Smooth muscle cell of the brain vasculature (primary cell): ENCODE results near the gene MXD4.

Experiments used
- DNase-seq: peaks from one replicate; pipeline ENCODE4 v3.0.0-alpha.2; 2012; ENCODE audit warnings: low read depth, low spot score

The MXD4 gene

DNA sequence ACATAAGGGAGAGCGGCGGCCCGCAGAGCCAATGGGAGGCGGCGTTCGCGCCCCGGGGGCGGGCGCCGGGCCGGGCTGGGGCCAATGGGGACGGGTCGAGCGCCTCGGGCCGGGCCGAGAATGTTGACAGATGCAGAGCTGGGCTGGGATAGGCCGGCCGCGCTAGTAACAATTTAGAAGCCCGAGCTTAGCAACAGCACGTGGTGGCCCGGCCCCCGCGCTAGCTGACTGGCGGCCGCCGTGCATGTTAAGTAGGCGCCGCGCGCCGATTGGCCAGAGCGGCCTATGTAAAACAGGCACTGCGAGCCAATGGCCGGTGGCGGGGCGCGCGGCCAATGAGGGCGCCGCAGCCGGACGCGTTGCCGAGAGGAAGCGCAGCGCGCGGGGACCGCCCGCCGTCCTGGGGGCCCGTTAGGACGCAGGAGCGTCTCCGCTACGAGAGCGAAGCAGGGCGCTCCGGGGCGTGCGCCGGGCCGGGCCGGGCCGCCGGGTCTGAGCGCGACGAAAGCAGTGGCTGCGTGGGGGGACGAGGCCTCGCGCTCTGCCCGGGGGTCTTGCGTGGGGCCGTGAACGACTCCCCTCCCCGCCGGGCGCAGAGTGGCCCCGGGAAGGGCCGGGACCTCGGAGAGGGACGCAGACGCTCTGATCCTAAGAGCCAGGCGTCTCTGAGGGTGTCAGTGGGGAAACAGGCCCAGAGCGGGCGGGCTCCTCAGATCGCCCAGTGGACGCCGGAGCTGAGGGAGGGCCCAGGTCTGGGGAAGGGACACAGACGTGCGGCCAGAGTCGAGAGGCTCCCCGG, 435 bp upstream of the MXD4 start:
- peak; percentile 100 for DNase-seq

DNA sequence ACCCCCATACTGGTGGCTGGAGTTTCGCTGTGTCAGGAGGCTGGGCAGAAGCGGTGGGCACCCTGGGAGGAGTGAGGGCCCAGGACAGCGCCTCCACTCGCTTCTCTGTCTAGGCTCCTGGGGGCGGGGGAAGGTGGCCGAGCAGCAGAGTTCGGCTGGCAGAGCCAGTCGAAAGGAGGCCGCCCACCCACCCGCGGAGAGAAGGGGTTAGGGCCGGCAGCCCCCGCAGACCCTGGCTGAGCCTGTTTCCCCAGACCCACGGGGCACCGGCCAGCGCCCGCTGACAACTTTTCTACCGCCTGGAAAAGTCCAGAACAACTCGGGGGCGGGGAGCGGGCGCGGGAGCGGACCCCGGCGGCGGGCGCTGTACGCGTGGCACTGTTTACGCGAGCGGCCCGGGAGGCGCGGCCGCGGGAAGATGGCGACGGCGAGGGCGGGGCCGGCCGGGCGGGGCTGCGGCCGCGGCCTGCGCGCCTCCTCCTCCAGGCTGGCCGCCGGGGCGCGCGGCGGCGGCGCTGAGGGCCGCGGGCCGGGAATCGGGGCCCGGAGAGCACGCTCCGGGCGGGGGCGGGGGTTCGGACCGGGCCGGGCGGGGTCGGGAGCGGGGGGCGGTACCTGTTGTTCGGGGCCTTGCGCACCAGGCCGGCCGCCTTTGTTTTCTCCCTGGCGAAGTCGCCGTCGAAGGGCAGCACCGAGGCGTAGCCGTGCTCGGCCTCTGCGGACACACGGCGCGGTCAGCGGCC, 628 bp downstream of the MXD4 start:
- DNase-seq: no peak

DNA sequence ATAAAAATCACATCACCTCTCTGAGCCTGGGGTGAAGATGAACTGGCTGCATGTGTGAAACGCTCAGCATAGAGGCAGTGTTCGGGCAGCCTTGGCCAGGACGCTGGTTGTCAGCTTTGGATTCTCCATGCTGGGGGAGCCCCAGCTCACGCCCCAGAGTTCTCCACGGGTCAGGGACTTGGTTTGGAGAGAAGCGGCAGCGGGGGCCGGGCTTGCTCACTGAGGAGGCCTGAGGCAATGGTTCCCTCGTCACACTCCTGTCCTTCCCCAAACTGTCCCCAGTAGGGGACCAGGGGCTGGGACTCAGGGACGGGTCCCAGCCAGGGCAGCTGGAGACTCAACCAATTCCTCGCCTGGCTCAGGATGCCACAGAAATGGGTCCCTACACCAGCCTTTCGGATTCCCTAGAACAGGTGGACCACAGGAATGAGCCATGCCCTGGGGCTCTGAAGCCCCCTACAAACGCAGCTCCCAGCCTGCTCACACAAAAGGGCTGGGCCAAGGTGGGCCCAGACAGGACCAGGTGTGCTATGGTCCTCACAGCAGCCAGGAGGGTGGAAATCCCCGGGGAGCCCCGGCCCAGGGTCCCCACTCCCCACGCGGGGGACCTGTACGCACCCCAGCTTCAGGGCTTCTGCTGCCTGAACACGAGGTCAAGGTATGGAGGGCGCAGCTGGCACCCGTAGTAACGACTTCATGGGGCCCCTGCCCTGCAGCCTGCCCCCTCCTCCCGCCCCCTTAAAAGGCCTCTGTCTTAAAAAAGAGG, 1.4 kb downstream of the MXD4 start:
- no peak for DNase-seq

DNA sequence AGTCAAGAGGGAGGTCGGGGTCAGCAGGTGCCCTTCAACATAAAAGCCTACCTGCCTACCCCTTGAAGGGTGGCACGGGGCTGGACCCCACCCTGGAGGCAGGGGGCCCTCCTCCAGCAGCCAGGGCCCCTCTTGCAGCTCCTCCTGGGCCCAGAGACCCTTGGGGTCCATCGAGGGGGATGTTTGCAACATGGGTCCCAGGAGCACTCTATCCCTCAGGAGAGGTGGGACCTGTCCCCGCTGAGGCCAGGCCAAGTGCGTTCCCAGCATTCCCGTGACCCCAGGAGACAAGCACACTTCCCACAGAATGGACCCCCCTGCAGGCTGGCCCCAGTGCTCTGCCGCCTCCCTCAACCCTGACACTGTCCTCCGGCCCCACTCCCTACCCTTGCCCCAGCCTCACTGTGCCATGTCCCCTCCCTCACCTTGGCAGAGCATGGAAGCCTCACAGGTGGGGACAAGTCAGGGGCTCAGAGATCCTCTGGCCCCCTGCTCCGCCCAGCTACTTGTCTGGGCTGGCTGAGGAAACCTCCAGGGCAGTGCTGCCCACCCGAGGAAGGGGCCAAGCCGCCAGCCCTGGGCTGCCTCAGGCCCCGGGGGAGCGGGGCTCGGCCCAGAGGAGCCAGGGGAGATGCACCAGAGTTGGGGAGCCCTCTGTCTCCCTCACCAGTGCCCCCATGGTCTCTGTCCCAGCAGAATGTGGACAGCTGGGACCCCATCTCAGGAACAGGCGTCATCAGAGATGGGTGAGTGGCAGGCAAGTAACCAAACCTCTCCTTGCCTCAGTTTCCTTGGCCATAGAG, 2.2 kb downstream of the MXD4 start:
- no peak for DNase-seq

DNA sequence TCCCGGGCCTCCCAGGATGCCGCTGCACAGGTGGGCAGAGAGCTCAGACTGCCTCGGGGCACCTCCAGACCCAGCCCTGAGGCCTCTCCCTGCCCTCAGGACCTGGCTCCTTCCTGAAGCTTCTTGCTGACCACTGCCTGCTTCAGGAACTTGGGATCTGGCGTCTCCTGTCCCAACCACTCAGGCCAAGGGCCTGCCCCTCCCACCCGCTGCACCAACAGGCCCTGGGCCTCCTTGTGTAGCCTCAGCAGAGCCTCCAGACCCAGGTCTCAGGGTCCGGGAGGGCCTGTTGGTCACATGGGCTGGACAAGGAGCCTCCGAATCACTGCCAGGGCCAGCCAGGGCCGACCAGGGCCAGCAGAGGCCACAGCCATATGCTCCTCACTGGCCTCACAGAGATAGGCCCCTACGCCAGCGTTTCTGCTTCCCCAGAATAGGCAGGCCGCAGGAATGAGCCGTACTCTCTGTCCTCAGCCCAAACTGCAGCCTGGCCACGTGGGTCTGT, 2.8 kb downstream of the MXD4 start:
- no peak for DNase-seq

DNA sequence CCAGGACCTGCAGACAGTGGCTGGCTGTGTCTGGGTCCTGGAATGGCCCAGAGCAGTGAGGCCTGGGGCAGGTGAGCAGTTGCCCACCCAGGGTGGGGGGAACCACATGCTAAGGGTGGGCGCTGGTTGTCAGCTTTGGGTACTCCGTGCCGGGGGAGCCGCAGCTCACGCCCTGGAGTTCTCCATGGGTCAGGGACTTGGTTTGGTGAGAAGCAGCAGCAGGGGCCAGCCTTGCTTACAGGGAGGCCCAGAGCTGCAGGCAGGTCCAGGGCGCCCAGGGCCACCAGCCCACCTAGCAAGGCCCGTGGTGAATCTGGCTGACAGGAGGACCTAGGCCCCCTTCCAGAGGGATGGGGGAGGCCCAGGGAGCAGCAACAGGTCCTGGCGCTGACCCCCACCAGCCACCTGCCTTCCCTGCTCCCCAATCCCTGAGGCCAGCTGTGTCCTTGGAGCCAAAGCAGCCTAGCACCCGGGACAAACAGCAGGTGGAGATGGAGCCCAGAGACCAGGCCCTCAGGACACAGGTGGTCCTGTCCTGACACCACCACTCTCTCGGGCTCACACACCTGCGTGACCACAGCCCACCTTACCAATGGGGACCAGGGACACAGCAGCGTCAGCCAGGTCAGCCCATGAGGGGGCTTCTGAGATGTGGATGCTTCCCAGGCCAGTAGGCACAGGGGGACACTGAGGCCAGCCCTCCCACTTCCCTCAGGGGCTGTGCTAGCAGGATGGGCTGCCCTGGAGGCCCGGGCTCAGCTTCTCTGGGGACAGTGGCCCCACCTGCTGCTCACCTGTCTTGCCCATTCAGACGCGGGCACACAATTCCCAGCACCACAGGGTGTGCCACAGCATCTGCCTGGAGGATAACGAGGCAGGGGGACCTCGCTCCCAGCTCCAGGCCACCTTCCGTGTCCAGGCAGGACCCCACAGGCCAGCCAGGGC, 3.5 kb downstream of the MXD4 start:
- DNase-seq: no peak

DNA sequence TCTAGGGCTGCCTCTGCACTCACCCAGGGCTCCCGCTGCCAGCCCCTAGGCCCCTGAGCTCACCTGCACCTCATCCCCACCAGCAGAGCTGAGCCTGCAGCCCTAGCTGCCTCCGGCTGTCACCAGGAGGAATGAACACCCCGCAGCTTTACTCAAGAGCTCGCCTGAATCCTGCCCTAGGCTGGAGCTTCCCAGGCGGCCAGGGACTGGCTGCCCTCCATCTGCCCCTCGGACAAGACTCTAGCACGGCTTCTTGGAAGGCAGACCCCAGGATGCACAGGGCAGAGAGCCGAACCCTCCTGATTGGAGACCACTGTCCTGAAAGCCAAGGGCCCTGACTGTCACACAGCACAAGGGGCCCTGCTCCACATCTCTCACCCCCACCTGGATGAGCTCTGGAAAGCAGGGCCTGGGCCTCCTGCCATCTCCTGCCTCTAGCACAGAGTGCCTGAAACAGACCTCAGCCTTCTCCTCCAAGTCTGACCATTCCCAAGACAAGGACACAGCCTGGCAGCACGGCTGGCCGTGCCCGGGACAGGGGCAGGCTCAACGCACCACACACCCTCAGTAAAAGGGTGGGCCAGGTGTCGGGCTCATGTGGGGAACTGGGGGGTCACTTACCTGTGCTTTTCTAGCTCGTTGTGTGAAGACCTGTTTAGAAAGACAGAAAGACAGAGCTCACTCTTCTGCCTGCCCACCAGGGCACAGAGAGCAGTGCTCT, 4.4 kb downstream of the MXD4 start:
- DNase-seq: no peak

DNA sequence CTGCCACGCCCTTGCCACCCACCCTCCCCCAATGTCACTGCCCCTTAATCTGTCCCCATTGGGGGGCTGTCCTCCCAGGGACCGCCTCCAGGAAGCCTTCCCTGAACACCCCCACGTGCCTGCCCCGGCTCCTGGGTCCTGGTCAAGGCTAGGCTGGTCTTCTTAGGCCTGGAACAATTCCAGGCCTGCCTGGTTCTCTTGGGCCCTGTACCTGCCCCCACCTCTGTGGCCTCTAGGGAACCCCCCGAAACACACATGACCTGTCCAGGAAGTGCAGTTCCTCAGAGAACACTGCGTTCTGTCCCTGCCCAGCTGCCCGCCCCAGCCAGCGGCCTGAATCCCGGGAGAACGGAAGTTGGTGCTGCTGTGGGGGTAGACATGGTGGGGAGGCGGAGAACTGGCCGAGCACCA, 5.1 kb downstream of the MXD4 start:
- no peak for DNase-seq

DNA sequence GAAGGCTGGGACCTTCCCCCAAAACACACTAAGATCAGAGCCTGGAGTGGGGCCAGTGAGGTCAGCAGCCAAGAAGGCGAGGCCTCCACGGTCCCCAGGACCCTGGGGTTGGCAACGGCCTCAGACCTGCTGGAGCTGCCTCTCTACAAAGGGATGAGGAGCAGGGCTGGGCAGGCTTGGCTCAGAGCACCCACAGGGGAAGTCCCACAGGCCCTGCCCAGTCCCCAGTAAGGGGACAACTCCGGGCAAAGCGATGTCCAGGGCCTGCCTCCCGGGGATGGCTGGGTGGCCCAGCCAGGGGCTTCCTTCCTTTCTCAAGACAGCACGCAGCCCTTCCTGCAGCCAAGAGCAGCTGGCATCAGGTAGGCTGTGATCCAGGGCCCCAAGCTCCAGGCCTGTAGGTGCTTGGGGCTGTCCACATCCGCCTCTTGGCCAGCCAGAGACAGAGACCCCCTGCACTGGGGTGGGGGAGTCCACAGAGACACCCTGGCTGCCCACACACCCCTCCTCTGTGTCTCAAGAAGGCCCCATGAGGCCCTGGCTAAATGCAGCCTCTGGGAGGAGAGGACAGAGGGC, 5.7 kb downstream of the MXD4 start:
- DNase-seq: no peak

DNA sequence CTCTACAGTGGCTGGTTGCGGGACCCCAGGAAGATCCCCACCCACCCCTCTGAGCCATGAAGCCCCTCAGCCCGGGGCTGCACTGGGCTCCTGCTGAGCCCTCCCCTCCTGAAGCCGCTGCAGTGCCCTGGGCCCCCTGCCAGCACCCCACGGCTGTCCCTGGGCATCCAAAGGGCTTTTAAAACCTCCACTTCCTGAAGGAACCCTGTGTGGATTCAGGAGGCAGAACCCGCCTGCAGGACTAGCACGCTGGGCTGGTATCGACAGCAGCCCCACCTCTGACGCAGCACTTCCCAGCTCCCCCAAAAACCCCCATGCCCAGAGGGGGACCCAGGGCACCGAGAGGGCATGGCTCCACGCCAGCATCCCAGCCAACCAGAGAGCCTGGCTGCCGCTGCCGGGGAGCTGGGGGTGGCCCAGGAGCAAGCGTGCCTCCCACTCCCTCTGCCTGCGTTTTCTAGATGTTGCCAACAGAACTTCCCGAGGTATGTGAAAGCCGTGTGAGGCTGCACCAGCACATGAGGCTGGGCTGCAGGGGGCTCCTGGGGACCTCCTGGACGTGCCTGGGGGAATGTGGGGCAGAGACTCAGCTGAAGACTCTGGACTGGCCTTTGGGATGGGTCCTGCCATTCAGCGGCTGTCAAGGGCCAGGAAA, 6.3 kb downstream of the MXD4 start:
- DNase-seq: no peak

DNA sequence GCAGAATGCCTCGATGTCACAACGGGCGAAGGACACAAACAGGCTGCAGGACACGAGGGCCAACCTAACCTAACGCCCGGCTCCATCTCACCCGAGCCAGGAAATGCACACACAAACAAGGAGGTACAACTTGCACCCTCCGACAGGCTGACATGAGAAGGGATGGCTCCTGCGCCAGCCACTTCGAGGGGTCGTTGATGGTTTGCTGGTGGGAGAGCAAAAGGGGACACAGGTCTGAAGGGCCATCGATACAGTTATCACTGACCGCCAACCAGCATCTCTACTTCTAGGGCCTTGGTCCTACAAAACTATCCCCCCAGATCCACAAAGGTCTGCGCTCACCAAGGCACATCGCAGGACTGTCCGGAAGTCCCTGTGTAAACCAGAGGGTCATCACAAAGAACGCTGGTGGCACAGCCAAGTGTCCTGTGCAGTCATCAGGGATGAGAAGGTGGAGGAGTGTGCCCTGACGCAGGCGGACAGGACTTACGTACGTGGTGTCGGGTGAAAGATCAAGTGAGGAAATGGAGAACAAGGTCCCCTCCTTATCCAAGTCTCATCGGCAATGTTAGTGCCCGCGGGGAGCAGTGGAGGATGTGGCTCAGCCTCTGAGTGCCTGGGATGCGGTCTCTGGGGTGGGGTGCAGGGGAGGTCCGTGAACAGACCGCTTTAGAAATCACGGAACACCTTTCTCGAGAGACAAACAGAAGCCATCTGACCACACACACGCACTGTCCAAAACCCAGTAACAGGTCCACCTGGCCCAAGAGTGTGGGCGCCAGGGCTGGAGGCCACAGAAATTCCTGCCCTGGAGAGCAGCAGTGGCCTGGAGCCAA, 7.0 kb downstream of the MXD4 start:
- DNase-seq: no peak

DNA sequence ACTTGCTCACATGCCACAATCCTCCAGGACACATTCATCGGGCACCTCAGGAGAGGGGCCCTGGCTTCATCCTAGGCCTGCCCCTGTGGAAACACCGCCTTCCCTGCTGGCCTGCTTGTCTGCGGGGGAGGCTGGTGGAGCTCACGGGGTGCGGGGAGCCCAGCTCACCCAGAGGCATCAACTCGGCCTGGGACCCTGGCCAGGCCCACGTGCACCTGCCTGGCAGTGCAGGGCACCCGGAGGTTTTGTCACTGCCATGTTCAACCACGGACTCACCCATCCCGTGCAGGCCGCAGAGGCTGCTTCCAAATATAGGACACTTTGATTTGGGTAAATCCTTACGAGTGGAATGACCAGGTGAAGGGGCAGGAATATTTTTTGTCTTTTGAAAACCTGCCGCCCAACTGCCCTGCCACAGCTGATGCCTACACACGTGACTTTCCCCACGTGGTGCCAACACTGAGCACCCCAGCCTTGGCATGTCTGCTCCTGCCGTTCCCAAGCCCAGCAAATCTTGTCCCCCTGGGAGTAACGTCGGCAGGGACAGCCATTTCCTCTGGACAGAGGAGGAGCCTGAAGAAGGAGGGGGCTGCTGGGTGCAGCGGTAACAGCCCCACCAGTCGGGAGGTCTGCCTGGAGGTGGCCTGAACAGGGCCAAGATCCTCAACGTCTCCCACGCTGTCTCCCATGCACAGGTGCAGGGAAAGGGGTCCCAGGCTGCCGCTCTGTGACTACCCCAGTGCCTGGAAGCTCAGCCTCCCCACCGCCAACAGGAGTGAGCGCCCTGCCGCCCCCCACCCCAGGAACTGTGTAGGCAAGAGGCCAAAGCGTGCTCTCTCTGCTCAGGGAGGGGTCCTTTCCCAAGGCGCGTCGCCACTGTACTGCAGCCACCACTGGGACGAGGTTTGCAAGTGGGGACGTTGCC, 8.5 kb downstream of the MXD4 start:
- DNase-seq: no peak

DNA sequence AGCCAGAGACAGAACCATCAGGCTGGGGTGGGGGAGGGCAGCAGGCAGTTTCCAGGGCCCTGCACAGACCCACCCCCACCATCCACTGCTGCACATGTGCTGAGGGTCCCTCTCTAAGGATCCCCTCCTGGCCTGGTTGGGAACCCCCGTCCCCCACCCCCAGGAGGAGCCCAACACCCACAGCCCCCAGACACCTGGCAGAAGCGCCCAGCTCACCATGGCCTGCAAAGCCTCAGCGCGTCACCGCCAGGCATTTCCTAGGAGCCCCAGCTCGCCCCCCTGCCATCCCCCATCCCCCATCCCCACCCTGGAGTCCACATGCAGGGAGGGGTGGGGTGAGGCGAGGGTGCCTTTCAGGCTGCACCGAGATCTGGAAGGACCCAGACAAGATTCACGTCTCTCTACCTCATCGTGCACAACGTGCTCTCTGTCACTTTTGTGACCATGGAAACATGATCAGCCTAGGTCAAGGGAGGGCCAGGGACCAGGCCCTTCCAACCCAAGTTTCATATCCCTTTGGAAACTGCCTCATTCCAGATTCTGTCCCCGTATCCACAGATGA, 9.3 kb downstream of the MXD4 start:
- no peak for DNase-seq

DNA sequence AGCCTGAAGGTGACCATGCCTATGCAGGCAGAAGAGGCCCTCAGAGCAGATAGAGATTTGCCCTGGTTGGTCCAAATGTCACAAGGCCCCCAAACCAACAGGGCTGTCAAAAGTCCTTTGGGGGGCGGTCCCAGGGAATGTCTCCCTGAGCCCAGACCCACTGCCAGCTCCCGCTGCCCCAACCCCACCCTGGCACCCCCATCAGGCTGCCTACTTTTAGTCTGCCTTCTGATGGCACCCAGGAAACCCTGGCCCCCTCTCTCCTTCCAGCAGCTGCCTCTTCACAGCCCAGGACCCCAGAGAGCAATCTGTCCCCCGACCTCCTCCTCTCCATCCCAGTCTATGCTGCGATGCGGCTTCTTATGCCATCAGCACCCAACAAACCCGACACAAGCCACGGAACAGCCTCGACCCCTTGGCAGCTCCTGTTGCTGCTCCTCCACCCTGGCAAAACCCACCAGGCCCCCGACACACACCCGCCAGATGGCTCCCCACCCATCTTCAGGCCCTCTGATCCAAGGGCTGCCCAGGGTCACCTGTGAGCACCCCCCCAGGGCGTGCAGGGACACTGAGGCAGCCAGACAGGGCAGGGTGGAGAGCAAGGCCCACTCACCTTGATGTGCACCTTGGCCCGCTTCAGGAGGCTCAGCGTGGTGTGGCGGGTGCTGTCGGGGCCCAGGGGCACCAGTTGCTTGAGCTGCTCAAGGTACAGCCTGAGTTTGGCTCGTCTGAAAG, 9.9 kb downstream of the MXD4 start:
- DNase-seq: no peak

DNA sequence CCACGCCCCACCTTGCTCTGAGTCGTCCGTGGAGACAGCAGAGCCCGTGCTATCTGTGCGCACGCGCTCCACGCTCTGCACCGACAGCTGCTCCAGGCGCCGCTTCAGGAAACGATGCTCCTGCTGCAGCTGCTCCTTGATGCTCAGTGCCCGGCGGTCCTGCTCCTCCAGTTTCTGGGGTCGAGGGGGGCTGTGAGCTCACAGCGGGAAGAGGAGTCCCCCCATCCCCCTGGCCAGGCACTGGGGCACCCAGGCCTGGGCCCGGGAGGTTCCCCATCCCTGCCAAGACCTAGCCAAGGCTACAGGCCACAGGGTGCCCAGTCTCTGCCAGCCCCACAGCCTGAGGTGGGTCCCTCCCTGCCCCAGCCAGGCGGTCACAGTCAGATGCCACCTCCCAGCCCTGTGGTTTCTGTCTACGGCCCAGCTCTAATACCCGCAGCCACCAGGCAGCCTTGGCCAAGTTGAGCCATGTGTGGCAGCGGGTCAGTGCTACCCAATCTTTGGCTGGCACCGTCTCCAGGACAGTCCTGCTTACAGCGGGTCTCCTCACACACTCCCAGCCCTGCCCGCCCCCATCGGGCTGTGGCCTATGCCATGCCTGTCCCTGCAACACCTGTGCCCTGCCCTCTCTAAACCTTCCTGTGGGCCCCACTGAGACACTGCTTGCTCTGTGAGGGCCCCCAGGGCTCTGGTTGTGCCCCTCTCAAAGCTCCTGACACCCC, 10.7 kb downstream of the MXD4 start:
- DNase-seq: no peak
